Raji (cell line): ENCODE data around the gene PCDHA13.

Source experiments
- POLR2A ChIP-seq: IDR thresholded peaks from 2 replicates; pipeline ENCODE4 v1.6.1; 2011; ENCODE audit warnings: low read depth, low read length, control low read depth; ENCODE audit not compliant: insufficient read depth

PCDHA13 gene

GRCh38 chr5:140862441-140863295 is 19.3 kb upstream of the PCDHA13 start:
- TF ChIP-seq POLR2A, result no peak

GRCh38 chr5:140868721-140869554 is 13.0 kb upstream of the PCDHA13 start, which contains the start of gene PCDHA11:
Gene PCDHA11, plus strand, starts transcription at chr5:140868957. Its CDS starts 147 bp downstream, at chr5:140869104.
- TF ChIP-seq POLR2A, result no peak

GRCh38 chr5:140869555-140869886 is 12.4 kb upstream of the PCDHA13 start:
- no peak for TF ChIP-seq POLR2A

GRCh38 chr5:140870221-140871201 is 11.4 kb upstream of the PCDHA13 start:
- TF ChIP-seq POLR2A, result no peak

- no peak for TF ChIP-seq POLR2A
These were observed 6.5 kb upstream of the PCDHA13 start, which contains the start of gene PCDHA12 for GRCh38 chr5:140875085-140876065. Gene PCDHA12, plus strand, starts transcription at chr5:140875308. Its CDS starts 165 bp downstream, at chr5:140875473.

GRCh38 chr5:140877262-140877581 is 4.7 kb upstream of the PCDHA13 start:
- TF ChIP-seq POLR2A, result no peak

- TF ChIP-seq POLR2A, result no peak
These were observed 621 bp downstream of the PCDHA13 start for GRCh38 chr5:140882591-140882899.

GRCh38 chr5:140883373-140883772 is 1.4 kb downstream of the PCDHA13 start:
- no peak for TF ChIP-seq POLR2A

- no peak for TF ChIP-seq POLR2A
These were observed 2.2 kb downstream of the PCDHA13 start for GRCh38 chr5:140883927-140884697.

- TF ChIP-seq POLR2A, result no peak
These were observed 34.4 kb downstream of the PCDHA13 start for GRCh38 chr5:140916325-140916724.

- TF ChIP-seq POLR2A, result no peak
These were observed 41.7 kb downstream of the PCDHA13 start for GRCh38 chr5:140923601-140924000.

- no peak for TF ChIP-seq POLR2A
These were observed 44.0 kb downstream of the PCDHA13 start, which contains the start of gene PCDHAC1 for GRCh38 chr5:140925806-140926442. Gene PCDHAC1, plus strand, starts transcription at chr5:140926299. Its CDS starts 594 bp downstream, at chr5:140926893.
